IPS-11a (cell line): ENCODE data around the gene CROCC.
A peak's percentile ranks its signal among the peaks of the same experiment; 100 is the strongest.

ENCODE experiments used
- H3K4me3 ChIP-seq: one replicate; pipeline ENCODE4 v1.5.1; 2013; ENCODE audit warnings: low read depth, low read length, control low read depth

The CROCC gene

DNA sequence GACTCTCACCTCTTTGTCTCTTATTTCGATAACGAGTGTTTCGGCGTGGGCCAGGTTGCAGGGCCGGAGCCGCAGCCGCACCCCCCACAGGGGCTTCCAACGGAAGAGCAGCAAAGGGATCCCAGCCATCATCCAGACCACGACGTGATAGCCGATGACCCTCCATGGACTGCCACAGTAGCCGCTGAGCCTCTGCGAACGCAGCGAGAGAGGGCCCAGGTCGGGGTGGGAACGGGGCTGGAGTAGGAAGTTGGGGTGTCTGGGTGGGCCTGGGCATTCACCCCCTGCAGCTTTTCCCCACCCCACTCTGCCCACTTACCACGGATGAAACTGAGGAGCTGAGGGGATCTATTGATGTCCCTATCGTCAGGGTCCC is 83.6 kb downstream of the CROCC start:
- H3K4me3 ChIP-seq = no peak overlapping the region

DNA sequence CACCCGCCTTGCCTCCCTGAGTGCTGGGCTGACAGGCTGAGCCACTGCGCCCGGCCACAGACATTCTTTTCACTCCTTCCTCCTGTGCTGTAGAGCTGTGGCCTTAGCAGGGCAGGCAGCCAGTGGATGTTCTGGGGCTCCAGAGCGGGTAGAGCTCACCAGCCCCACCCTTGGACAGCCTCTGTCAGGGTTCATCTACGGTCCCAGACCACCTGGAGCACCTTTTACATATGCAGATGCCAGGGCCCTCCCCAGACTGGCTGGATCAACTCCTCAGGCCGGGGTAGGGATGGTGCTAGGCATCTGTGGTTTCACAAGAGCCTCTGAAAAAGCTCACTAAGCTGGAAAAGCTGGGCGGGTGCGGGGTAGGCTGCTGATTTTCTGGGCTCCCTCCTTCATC is 85.4 kb downstream of the CROCC start:
- no peak overlapping the region for H3K4me3 ChIP-seq

DNA sequence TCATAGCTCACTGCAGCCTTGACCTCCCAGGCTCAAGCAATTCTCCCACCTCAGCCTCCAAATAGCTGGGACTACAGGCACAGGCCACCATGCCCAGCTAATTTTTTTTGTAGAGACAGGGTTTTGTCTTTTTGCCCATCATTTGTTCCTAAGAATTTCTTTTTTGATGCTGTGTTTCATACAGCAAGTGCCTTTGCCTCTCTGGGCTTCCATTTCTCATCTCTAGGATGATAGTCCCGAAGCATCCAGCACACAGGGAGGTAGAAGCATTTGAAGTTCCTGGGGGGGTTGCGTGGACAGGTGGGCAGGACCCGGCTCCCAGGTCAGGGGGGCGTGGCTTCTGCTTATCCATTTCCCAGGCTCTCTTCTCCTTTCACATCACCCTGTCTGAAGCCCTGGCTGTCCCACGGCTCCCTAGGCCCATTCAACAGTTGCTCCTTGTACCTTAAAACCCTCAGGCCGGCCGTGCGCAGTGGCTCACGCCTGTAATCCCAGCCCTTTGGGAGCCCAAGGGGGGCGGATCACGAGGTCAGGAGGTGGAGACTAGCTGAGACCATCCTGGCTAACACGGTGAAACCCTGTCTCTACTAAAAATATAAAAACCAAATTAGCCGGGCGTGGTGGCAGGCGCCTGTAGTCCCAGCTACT is 86.6 kb downstream of the CROCC start:
- H3K4me3 ChIP-seq = no peak overlapping the region

DNA sequence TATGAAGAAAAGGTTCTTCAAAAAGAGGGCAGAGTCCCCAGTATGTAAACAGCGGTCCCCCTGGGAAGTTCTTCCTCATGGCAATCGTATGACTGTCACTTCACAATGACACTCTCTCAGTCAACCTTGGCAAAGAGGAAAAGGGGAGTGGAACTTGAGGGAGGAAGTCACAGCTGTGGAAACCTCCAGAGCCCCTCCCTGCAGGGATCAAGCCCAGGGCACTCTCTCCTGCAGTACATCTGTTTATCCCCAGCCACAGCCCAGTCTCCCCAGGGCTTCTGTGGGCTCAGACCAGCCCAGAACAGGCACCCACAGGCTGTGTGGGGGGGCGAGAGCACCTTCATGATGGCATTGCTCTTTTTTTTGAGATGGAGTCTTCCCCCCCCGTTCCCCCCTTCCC is 88.0 kb downstream of the CROCC start:
- H3K4me3 ChIP-seq = no peak overlapping the region

DNA sequence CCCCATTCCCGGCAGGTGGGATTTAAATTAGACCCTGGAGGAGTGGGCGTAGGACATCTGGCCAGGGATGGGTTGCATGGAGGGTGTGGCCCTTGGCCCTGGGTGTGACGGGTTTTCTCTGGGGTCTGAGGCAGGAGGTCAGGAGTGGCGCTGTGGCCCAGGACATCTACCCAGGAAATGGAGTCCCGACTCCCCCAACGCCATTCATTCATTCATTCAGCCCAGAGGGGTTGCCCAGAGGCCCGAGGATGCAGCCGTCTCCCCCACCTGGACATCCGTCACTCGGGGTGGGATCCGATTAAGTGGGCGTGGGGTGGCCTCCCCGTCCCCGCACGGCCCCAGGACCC is 89.3 kb downstream of the CROCC start:
- peak overlapping the region; percentile 68 for H3K4me3 ChIP-seq

DNA sequence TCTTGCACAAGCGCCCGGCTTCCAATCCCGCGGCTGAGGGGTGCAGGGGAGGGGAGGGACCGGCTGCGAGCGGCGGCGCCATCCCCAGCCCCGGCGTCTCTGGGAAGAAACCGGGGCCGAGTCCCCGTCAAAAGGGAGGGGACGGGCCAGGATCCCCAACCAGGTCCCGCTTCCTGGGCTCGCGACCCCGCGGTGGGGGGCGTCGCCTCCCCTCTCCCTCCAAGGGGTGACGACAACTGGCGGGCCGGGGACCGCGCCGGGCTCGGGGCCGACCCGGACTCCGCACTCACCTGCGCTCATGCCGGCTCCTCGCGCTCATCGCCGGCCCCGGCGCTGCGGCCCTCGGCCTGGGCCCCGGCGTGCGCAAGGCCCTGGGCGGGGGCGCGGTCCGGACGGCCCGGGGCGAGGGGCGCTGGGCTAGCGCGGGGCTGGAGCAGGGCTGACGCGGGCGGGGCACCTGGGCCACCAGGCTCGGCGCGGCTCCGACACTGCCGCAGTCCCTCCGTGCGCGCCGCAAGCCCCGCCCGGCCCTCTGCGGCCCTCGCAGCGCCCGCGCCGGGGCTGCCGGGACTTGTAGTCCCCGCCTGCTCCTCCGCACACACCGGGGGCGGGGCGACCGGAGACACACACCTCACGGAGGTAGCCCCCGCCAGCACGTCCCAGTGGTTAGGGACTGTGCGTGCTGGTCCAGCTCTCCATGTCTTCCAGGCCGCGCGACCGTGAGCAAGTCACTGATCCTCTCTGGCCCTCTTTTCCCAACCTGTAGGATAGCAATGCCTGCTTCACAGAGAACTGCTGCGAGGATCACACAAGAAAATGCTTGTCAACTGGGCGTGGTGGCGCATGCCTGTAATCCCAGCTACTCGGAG is 89.9 kb downstream of the CROCC start, which contains the start of gene ATP13A2:
Gene ATP13A2, minus strand, starts transcription at position 490 of the 869 bp plus-strand sequence. Its CDS starts 190 bp downstream, at position 300.
- H3K4me3 ChIP-seq = peak within 1 kb of the TSS; percentile 68

DNA sequence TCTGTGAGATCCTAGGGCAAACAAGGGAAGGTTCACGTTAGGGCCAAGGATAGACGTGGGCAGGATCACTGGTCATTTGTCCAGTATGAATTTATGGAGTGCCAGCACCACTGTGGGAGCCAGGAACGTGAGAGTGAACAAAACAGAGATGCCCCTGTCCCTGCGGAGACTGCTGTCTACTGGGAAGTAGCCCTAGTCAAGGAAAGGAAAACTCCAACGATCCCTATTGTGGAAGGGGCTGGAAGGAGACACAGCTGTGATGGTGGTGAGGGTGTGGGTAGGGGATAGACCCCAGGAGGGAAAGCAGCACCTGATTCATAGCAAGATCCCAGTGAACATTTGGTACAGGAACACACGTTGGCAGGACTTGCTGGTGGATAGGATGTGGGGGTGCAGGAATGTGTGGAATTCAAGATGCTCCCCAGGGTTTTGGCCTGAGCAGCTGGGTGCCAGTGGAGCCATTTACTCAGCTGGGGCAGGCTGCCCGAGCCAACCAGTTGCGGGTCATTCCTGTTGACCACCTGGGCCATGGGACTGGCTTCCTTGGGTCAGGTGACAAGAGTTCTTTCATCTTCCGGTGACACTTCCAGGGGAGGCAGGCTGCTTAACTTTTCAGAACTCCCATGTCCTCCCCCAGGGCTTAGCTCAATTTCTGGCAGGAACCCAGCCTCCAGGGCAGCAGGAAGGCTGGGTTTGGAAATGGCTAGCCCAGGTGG is 91.2 kb downstream of the CROCC start:
- H3K4me3 ChIP-seq = no peak overlapping the region

DNA sequence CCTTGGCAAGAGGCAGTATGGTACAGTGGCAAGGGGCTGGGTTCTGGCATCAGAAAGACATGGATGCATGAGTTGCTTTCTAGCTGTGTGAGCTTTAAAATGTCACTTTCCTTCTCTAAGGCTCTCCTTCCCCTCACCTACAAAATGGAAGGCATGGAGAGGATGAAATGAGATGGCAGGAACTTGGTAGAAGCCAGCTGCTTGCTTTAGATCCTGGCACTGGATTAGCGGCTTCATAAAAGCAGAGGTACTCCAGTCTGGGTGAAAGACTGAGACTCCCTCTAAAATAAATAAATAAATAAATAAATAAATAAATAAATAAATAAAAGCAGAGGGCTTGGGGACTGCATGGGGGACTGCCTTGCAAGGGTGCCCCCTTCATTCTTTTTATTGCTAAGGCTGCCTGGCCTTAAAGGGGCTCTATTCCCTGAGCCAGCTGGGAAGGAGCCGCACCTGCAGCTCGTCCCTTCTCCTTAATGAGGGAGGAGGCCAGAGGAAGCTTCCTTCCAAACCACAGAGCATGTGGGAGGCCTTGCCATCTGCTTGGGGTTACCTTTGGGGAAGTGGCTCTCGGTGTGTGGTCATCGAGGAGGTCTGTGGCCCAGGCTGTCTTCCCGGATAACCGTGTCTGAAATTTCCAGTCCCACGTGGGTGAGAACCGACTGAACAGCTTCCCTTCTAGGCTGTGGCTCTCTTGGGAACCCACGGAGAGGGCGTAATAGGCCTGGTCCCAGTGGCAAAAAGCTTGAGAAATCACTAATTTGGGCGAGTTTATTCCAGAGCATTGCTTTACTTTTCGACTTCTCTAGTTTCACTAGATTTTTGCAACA is 92.0 kb downstream of the CROCC start:
- no peak overlapping the region for H3K4me3 ChIP-seq

DNA sequence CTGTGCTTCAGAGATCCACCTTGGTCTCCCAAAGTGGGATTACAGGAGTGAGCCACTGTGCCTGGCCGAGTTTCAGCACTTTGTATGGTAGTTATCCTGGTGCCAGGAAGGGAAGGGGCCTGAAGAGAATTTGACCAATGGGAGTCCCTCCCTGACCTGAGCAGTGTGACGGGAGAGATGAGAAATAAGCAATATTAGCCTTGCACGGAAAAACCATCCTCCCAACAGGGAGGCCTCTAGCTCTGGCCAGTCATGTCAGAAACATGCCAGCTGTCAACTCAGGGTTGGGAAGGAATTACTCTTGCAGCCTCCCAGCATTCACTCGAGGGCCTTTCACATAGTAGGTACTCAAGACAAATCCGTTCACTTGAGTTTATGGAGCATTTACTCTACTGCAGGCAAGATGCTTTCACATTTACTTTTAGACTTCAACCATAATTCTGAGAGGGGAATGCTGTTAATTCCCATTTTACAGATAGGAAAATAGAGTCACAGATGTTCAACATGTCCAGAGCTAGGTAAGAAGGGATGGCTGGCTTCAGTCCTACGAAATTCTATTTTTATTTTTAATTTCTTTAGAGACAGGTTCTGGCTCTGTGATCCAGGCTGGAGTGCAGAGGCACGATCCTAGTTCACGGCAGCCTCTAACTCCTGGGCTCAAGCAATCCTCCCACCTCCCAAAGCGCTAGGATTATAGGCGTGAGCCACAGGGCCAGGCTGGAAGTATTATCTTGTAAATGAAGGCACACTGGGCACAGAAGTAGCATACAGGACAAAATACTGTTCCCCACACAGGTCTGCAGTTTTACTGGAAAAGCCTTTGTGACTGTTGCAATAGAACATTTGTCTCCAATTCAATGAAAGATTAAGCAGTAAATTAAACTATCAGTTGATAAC is 93.2 kb downstream of the CROCC start:
- H3K4me3 ChIP-seq = no peak overlapping the region

DNA sequence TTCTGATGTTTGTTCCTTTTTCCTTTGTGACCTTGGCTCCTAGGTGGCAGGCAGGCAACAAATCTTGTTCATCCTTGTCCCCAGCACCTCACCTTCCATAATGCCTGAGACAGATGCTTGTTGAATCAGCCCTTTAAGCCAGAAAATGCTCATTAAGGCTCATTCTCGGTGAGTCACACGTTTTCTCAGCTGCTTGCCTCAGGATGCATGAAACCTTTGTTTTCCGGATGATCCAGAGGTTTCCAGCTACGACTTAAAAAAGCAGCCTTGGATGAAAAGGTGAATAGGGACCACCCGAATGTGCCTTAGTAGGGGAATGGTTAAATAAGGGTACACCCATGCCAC is 94.6 kb downstream of the CROCC start:
- no peak overlapping the region for H3K4me3 ChIP-seq

DNA sequence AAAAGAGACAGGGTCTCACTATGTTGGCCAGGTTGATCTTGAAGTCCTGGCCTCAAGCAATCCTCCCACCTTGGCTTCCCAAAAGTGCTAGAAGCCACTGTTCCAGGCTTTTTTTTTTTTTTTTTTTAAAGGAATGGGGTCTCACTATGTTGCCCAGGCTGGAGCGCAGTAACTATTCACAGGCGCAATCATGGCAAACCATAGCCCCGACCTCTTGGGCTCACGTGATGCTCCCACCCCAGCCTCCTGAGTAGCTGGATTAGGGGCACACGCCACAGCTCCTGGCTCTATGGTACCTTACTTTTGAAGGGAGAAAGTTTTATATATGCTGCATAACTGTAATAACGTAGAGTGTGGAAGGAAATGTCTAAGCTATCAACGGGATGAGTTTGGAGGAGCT is 95.7 kb downstream of the CROCC start:
- H3K4me3 ChIP-seq = no peak overlapping the region

DNA sequence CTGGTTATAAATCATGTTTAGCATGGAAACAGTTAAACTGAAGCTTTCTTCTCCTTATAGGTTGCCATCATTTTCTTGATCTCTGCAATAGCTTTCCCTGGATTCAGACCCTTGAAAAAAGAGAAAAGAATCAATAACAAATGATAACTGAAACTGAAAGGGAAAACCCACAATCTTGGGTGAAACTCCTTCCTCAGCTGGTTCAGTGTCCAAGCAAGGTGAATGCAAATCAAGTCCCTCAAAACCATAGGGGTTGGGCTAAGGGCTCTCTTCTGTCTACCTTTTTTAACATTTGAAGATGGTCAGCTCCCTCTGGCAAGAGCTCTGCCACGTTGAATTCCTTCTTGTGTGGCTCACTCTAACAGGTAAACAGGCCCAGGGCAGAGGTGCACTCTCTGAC is 97.1 kb downstream of the CROCC start:
- H3K4me3 ChIP-seq = no peak overlapping the region

DNA sequence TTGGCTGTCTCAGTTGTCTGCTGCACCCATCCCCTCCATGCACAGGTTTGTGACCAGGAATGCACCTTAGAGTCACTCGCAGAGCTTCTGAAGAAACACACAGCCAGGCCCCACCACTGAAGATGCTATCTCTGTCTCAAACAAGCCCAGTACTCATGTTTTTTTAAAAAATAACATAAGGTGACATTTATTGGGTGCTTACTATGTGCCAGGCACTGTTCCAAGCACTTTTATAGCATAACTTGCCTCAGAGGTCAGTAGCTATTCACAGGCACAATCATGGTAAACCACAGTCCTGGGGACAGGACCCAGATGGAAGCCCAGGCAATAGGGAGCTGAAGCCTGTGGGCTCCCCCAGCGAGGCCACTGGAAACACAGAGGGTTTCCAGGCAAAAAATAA is 98.8 kb downstream of the CROCC start:
- no peak overlapping the region for H3K4me3 ChIP-seq

DNA sequence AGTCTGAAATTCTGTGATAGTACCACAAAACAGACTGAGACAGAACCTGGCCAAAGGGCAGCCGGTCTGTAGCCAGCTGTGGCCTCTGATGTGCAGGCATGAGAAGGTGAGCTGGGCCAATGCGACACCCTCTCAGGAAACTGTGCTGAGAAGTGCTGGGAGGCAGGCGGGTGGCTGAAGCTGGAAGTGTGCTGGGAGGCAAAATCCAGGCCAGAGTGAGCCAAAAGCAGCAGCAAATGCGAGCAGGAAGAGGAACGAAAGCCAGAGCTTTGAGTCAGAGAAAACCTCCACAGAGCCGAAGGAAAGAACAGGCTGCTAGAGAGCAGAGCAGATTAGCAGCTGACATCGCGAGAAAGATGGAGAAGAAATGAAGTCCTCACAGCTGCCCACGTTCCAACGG is 100.2 kb downstream of the CROCC start:
- no peak overlapping the region for H3K4me3 ChIP-seq
